ENCODE data around the gene LGALS13. TPM values are rescaled to one million over a fixed set of nuclear protein-coding genes. Genes with fewer than 3 reads are reported as not detected.

The LGALS13 gene
- total RNA-seq, 4 donors from 2014 or later = not detected

DNA sequence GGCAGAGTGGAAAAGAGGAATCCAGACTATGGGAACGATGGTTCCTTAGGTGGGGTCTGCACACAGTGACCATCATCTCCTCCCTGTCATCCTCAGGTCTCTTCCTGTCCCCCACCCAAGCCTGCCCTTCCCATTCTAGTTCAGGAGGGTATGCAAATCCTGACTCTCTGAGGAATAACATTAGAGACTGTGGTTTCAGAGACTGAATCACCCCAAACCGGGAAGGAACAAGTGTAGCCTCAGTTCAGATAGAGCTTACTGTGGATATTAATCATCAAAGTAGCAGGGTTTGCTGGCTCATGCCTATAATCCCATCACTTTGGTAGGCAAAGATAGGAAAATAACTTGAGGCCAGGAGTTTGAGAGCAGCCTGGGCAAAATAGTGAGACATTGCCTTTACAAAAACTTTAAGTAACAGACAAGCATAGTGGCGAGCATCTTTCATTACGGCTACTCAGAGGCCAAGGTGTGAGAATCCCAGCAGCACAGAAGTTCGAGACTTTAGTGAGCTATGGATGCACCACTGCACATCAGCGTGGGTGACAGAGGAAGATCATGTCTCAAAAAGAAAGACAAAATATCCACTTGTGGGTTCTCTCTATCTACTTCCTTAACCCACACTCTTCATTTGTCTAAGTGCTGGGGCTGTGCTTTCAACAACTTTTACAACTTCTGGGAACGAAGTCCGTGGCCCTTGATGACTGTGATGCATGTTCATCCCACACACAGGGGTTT is 19.3 kb upstream of the LGALS13 start:
- no peak overlapping the region for H3K27ac ChIP-seq
- WGBS, 2 donors = 61 to 65% methylated on average over 8 of the region's 8 CpGs
- DNase-seq (ENCODE audit: low spot score in 2 of 2) = no peak
- H3K4me3 ChIP-seq = no peak overlapping the region
- peaks cover 0 to 12% (median 0%) of the 10 kb centered on the region in 4 donors for H3K9me3 ChIP-seq
- no peaks in the 10 kb centered on the region for H3K27me3 ChIP-seq
- TF ChIP-seq, protein P1, sequence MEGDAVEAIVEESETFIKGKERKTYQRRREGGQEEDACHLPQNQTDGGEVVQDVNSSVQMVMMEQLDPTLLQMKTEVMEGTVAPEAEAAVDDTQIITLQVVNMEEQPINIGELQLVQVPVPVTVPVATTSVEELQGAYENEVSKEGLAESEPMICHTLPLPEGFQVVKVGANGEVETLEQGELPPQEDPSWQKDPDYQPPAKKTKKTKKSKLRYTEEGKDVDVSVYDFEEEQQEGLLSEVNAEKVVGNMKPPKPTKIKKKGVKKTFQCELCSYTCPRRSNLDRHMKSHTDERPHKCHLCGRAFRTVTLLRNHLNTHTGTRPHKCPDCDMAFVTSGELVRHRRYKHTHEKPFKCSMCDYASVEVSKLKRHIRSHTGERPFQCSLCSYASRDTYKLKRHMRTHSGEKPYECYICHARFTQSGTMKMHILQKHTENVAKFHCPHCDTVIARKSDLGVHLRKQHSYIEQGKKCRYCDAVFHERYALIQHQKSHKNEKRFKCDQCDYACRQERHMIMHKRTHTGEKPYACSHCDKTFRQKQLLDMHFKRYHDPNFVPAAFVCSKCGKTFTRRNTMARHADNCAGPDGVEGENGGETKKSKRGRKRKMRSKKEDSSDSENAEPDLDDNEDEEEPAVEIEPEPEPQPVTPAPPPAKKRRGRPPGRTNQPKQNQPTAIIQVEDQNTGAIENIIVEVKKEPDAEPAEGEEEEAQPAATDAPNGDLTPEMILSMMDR (IDR thresholded peaks at IDR 0.05) = no peak
- TF ChIP-seq EP300 (IDR thresholded peaks at IDR 0.05) (no peak), POLR2A (IDR thresholded peaks at IDR 0.05) (no peak)
- H3K36me3 ChIP-seq = no peaks in the 10 kb centered on the region
- H3K4me1 ChIP-seq = no peaks in the 10 kb centered on the region

DNA sequence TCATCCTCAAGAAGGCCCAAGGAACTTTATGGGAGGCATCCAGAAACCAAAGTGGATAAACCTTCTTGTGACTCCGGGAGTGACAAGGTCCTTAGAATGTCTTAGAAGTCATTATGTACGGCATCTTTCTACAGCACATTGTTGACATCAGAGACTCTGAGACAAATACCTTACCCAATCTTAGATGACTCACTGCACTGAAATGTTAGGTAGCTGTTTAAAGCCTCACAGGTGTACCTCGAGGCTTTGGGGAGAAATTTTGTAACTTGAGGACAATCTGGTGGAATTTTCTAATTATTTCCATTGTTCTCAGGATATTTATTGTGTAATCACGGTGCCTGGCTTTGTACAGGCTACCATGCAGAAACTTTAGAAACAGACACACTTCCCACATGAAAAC is 14.8 kb upstream of the LGALS13 start:
- TF ChIP-seq, protein P1 (IDR thresholded peaks at IDR 0.05) = no peak
- no peak for TF ChIP-seq EP300 (IDR thresholded peaks at IDR 0.05)
- no peak for TF ChIP-seq POLR2A (IDR thresholded peaks at IDR 0.05)
- DNase-seq (ENCODE audit: low spot score in 2 of 2) = no peak
- whole genome bisulfite sequencing, 2 donors = 67% methylated on average over 4 of the region's 4 CpGs

DNA sequence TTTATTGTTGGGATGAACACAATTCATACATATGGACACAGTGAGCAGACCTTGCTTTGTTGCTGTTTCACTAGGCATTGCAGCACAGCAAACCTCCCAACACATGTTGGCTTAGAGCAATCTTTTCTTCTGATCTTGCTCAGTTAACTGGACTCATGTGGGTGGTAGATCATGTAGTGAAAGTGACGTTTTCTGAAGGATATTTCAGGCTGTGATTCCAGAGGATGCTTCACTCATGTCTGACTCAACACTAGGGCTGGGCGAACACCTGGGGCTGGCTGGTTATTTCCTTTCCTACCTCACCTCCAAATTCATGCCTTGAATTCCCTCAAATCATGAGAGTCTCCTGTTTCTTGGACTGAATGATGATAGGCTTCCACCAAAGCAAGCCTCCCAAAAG is 14.3 kb upstream of the LGALS13 start:
- H3K27me3 ChIP-seq = no peaks in the 10 kb centered on the region
- H3K36me3 ChIP-seq = no peaks in the 10 kb centered on the region
- no peak overlapping the region for H3K4me3 ChIP-seq
- no peak for TF ChIP-seq POLR2A (IDR thresholded peaks at IDR 0.05)
- no peak for TF ChIP-seq EP300 (IDR thresholded peaks at IDR 0.05)
- TF ChIP-seq, protein P1 (IDR thresholded peaks at IDR 0.05) = no peak
- DNase-seq (ENCODE audit: low spot score in 2 of 2) = no peak
- H3K27ac ChIP-seq = no peak overlapping the region
- no peaks in the 10 kb centered on the region for H3K4me1 ChIP-seq
- WGBS, 2 donors = 37 to 46% methylated on average over 2 of the region's 2 CpGs
- H3K9me3 ChIP-seq = no peaks in the 10 kb centered on the region

More for the DNA sequence above, 14.8 kb upstream of the LGALS13 start:
- no peak overlapping the region for H3K27ac ChIP-seq
- no peaks in the 10 kb centered on the region for H3K9me3 ChIP-seq
- no peaks in the 10 kb centered on the region for H3K36me3 ChIP-seq
- H3K4me3 ChIP-seq = no peak overlapping the region
- no peaks in the 10 kb centered on the region for H3K4me1 ChIP-seq
- H3K27me3 ChIP-seq = no peaks in the 10 kb centered on the region

DNA sequence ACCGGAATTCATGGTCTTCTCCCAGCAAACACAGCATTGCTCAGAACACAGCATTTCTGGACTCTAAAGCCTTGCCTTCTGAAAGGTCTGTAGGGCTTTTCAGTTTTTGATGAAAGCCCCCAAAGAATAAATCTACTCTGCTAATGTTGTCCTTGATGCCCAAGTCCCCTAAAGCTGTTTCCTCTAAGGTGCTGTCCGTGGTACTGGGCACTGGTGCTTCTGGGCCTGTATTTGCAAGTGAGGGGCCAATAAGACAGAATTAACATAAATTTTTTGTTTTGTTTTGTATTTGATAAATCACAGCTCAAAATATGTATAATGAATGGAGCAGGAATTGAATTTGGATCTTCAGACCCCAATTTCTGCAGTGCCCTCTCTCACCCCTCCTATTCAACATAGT is 12.1 kb upstream of the LGALS13 start:
- H3K4me1 ChIP-seq = no peaks in the 10 kb centered on the region
- WGBS, 2 donors = 43 to 46% methylated on average over 2 of the region's 2 CpGs
- no peaks in the 10 kb centered on the region for H3K27me3 ChIP-seq
- no peaks in the 10 kb centered on the region for H3K36me3 ChIP-seq
- H3K27ac ChIP-seq = no peak overlapping the region
- TF ChIP-seq EP300 (IDR thresholded peaks at IDR 0.05) (no peak), POLR2A (IDR thresholded peaks at IDR 0.05) (no peak)
- TF ChIP-seq, protein P1 (IDR thresholded peaks at IDR 0.05) = no peak
- H3K4me3 ChIP-seq = no peak overlapping the region
- no peaks in the 10 kb centered on the region for H3K9me3 ChIP-seq
- DNase-seq (ENCODE audit: low spot score in 2 of 2) = no peak

DNA sequence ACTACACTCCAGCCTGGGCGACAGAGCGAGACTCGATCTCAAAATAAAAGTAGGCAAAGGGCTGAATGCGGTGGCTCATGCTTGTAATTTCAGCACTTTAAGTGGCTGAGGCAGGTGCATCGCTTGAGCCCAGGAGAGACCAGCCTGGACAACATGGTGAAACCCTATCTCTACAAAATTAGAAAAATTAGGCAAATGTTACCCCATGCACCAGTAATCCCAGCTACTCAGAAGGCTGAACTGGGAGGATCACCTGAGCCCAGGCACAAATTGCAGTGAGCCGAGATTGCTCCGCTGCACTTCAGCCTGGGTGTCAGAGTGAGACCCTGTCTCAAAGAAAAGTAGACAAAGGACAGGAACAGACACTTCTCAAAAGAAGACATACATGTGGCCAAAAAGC is 9.9 kb upstream of the LGALS13 start:
- WGBS, 2 donors = 80 to 83% methylated on average over 7 of the region's 7 CpGs
- Histone ChIP-seq H3K27ac (no peak overlapping the region), H3K4me1 (no peaks in the 10 kb centered on the region), H3K27me3 (no peaks in the 10 kb centered on the region), H3K4me3 (no peak overlapping the region), H3K36me3 (no peaks in the 10 kb centered on the region), H3K9me3 (no peaks in the 10 kb centered on the region)
- DNase-seq (ENCODE audit: low spot score in 2 of 2) = no peak
- TF ChIP-seq, protein P1 (IDR thresholded peaks at IDR 0.05) = no peak
- TF ChIP-seq POLR2A (IDR thresholded peaks at IDR 0.05) = no peak
- no peak for TF ChIP-seq EP300 (IDR thresholded peaks at IDR 0.05)
